Testis (tissue), 2 donors: Measurements from ENCODE around the gene LRMDA.
"Not testable (repeated sequence)": the region's sequence is repeated elsewhere in the genome, so short reads cannot be mapped to it uniquely, and the experiment has no call there.

ENCODE experiments used
- POLR2A ChIP-seq: fragments of 450-650 bp; IDR thresholded peaks from one replicate; pipeline ENCODE4 v1.6.1; 2017; ENCODE audit warnings: antibody characterized with exemption, mild to moderate bottlenecking, moderate library complexity
- TF ChIP-seq, protein P1 (sequence below), 3 experiments: fragments of 450-650 bp in 2 of 3; fragments of 200-600 bp in 1 of 3; sonication (generic) in 1 of 3; IDR thresholded peaks; one replicate each; pipeline ENCODE4 v1.5.1; 2016 to 2019; ENCODE audit warnings: antibody characterized with exemption in 3 of 3, mild to moderate bottlenecking in 2 of 3, moderate library complexity in 1 of 3

DNA sequence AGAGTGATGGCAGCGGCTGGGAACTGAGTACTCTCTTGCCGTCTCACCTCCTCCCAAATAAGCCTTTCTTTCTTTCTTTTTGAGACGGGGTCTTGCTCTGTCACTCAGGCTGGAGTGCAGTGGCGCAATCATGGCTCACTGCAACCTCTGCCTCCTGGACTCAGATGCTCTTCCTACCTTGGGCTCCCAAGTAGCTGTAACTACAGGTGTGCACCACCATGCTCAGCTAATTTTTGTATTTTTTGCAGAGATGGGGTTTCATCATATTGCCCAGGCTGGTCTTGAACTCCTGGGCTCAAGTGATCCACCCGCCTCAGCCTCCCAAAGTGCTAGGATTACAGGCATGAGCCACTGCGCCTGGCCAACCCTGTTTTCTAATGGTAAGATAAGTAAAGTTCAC lies 174.4 kb downstream of the LRMDA start:
- TF ChIP-seq, protein P1, sequence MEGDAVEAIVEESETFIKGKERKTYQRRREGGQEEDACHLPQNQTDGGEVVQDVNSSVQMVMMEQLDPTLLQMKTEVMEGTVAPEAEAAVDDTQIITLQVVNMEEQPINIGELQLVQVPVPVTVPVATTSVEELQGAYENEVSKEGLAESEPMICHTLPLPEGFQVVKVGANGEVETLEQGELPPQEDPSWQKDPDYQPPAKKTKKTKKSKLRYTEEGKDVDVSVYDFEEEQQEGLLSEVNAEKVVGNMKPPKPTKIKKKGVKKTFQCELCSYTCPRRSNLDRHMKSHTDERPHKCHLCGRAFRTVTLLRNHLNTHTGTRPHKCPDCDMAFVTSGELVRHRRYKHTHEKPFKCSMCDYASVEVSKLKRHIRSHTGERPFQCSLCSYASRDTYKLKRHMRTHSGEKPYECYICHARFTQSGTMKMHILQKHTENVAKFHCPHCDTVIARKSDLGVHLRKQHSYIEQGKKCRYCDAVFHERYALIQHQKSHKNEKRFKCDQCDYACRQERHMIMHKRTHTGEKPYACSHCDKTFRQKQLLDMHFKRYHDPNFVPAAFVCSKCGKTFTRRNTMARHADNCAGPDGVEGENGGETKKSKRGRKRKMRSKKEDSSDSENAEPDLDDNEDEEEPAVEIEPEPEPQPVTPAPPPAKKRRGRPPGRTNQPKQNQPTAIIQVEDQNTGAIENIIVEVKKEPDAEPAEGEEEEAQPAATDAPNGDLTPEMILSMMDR (IDR thresholded peaks at IDR 0.05): not testable (repeated sequence)
- not testable (repeated sequence) for TF ChIP-seq POLR2A
